GM12878 (cell line): ENCODE results near the gene GHRL. TPM values are rescaled to one million over a fixed set of nuclear protein-coding genes. Genes with fewer than 3 reads are reported as not detected.

Experiments
- ATAC-seq: fragments of 200-7000 bp; cut with Tn5 transposase; 3 replicates; pipeline ENCODE4 v1.9.1; 2020; ENCODE audit warnings: mild to moderate bottlenecking, moderate library complexity
- BruUV-seq: library from RNA; stranded (reverse); fragments of 400-500 nt; replicated peaks from 2 replicates; lab custom pipeline; 2021; lab: Mats Ljungman, UMichigan
- CTCF ChIA-PET: fragments of 300-600 bp; sonication (Branson Sonifier 250); formaldehyde crosslinking; extraction: SDS; loops from one replicate; lab custom pipeline; 2021; ENCODE audit warnings: inconsistent platforms; lab: Yijun Ruan, JAX
- POLR2A ChIA-PET: fragments of 350-600 bp; formaldehyde crosslinking; extraction: SDS; loops from one replicate; lab custom pipeline; 2021; ENCODE audit warnings: inconsistent platforms; lab: Charles Lee
- RAD21 ChIA-PET: fragments of 300-600 bp; sonication (Branson Sonifier 250); formaldehyde crosslinking; loops from one replicate; lab custom pipeline; 2023; ENCODE audit warnings: antibody characterized with exemption; ENCODE audit not compliant: unreplicated experiment; lab: Charles Lee
- SMC1A ChIA-PET: fragments of 300-600 bp; sonication (Branson Sonifier 250); formaldehyde crosslinking; loops from one replicate; lab custom pipeline; 2023; ENCODE audit not compliant: unreplicated experiment, uncharacterized antibody; lab: Charles Lee
- DNase-seq: peaks from one replicate; pipeline ENCODE4 v3.0.0-alpha.2; 2011; ENCODE audit warnings: low read depth, low spot score
- FAIRE-seq: peaks from 3 replicates; lab custom pipeline; 2011; peaks lifted over from hg19 to GRCh38; lab: Jason Lieb, UNC
- H2AFZ ChIP-seq: 2 replicates; pipeline ENCODE4 v1.6.0; 2011; ENCODE audit warnings: low read depth, low read length, control low read depth; ENCODE audit not compliant: control insufficient read depth
- H3K27ac ChIP-seq: 2 replicates; pipeline ENCODE4 v1.5.1; 2011; ENCODE audit warnings: control low read depth; ENCODE audit not compliant: control insufficient read depth, insufficient read depth
- H3K27me3 ChIP-seq, 2 experiments: replicated peaks in 1 of 2; 2 replicates each; pipeline versions ENCODE4 v1.6.0 to v1.6.1; 2011; ENCODE audit warnings: low read length in 1 of 2; ENCODE audit not compliant: control insufficient read depth in 2 of 2, insufficient read depth in 2 of 2
- H3K36me3 ChIP-seq, 2 experiments: 2 replicates each; pipeline ENCODE4 v1.5.1; 2011; ENCODE audit warnings: low read length in 1 of 2; ENCODE audit not compliant: control insufficient read depth in 2 of 2, insufficient read depth in 2 of 2
- H3K4me1 ChIP-seq: 2 replicates; pipeline ENCODE4 v1.6.1; 2011; ENCODE audit warnings: mild to moderate bottlenecking, low read length, moderate library complexity, mixed read lengths; ENCODE audit not compliant: control insufficient read depth, insufficient read depth
- H3K4me2 ChIP-seq: 2 replicates; pipeline ENCODE4 v1.6.0; 2011; ENCODE audit warnings: control low read depth; ENCODE audit not compliant: control insufficient read depth, insufficient read depth
- H3K4me3 ChIP-seq: fragments of 200-600 bp; sonication (generic); 2 replicates; pipeline ENCODE4 v1.5.1; 2016
- H3K79me2 ChIP-seq: 2 replicates; pipeline ENCODE4 v1.6.0; 2011; ENCODE audit warnings: low read length; ENCODE audit not compliant: control insufficient read depth, insufficient read depth
- H3K9ac ChIP-seq: 2 replicates; pipeline ENCODE4 v1.8.0; 2011; ENCODE audit warnings: low read length, control low read depth, mixed read lengths; ENCODE audit not compliant: control insufficient read depth, insufficient read depth
- H3K9me3 ChIP-seq: replicated peaks from 3 replicates; pipeline ENCODE4 v1.5.1; 2011; ENCODE audit warnings: mild to moderate bottlenecking, low read length; ENCODE audit not compliant: control insufficient read depth, insufficient read depth
- H4K20me1 ChIP-seq: 2 replicates; pipeline ENCODE4 v1.6.0; 2011; ENCODE audit not compliant: control insufficient read depth, insufficient read depth
- CHD1 ChIP-seq: IDR thresholded peaks from 2 replicates; pipeline ENCODE4 v1.6.1; 2012; ENCODE audit warnings: low read depth, low read length, improper control_type of control experiment
- EED ChIP-seq: sonication (generic); IDR thresholded peaks from 2 replicates; pipeline ENCODE4 v1.6.1; 2016; ENCODE audit warnings: antibody characterized with exemption, low read depth
- EP300 ChIP-seq, 2 experiments: fragments of 150-350 bp in 1 of 2; IDR thresholded peaks; 2 replicates each; pipeline ENCODE4 v1.6.1; 2011 to 2012; ENCODE audit warnings: low read depth in 2 of 2, low read length in 2 of 2, borderline replicate concordance in 1 of 2, improper control_type of control experiment in 1 of 2, inconsistent platforms in 1 of 2; ENCODE audit not compliant: control insufficient read depth in 1 of 2
- FOXK2 ChIP-seq: fragments of 450-650 bp; IDR thresholded peaks from 2 replicates; pipeline ENCODE4 v1.6.1; 2017; ENCODE audit warnings: mild to moderate bottlenecking, moderate library complexity
- IKZF1 ChIP-seq: fragments of 450-650 bp; conservative IDR thresholded peaks from 2 replicates; pipeline ENCODE4 v1.6.1; 2017; ENCODE audit warnings: antibody characterized with exemption, mild to moderate bottlenecking
- KDM1A ChIP-seq: fragments of 200-600 bp; sonication (generic); IDR thresholded peaks from 2 replicates; pipeline ENCODE4 v1.6.1; 2016; ENCODE audit warnings: borderline replicate concordance
- NFIC ChIP-seq: IDR thresholded peaks from 2 replicates; pipeline ENCODE4 v1.6.1; 2012; ENCODE audit warnings: low read depth, mild to moderate bottlenecking, inconsistent platforms, low read length, moderate library complexity
- RAD21 ChIP-seq: IDR thresholded peaks from 2 replicates; pipeline ENCODE4 v1.6.1; 2011; ENCODE audit warnings: mild to moderate bottlenecking, low read depth, low read length, moderate library complexity; ENCODE audit not compliant: insufficient read depth
- RUNX3 ChIP-seq: IDR thresholded peaks from 2 replicates; pipeline ENCODE4 v1.6.1; 2012; ENCODE audit warnings: low read length, inconsistent platforms
- WGBS: methylation state at CpG from one replicate; pipeline ENCODE4 v1.1.6; 2016; ENCODE audit warnings: low lambda C conversion rate; ENCODE audit not compliant: insufficient replicate concordance, insufficient coverage; ENCODE audit errors: missing lambda C conversion rate; 5-methylcytosine and 5-hydroxymethylcytosine counted together
- in situ Hi-C: fragments of 300-500 bp; cut with MboI; formaldehyde crosslinking; loops from 9 replicates; pipeline ENCODE4 v1.14.3; 2018; ENCODE audit warnings: mixed read lengths
- intact Hi-C: fragments of 100-400 bp; cut with micrococcal nuclease; formaldehyde crosslinking; loops from one replicate; pipeline ENCODE4 v1.14.2; 2022; ENCODE audit not compliant: unreplicated experiment
- polyA plus RNA-seq, 11 experiments: library from polyadenylated mRNA; depleted of rRNA in 4 of 11; unstranded in 6 of 11; stranded (reverse) in 5 of 11; fragments of >200 nt; fragmentation: Nextera tagmentation in 4 of 11; fragmentation: Illumina TruSeq in 1 of 11; extraction: Ambion mirVana in 4 of 11; extraction: Trizol in 1 of 11; gene quantifications; 1 replicate in 1 of 11; 2 replicates in 10 of 11; pipeline versions ENCODE4 v1.2.1 to v1.2.3, GENCODE V29; 2011 to 2016; ENCODE audit warnings: inconsistent platforms in 2 of 11, missing spikeins in 2 of 11, low read depth in 1 of 11
- total RNA-seq, 4 experiments: library from RNA; depleted of rRNA in 3 of 4; stranded (reverse); fragments of >200 nt in 3 of 4; fragmentation: Illumina TruSeq in 1 of 4; extraction: Trizol in 1 of 4; gene quantifications; 2 replicates each; pipeline versions ENCODE4 v1.2.1 to v1.2.3, GENCODE V29; 2013 to 2021

Gene GHRL
- total and polyA plus RNA-seq, 10 of the 15 experiments (the other 5 are each of a cell fraction or from before 2014, with no cell fraction given) = 0.35 to 2.2 (median 0.88) TPM

- ChIA-PET CTCF (interaction anchor here (0.8 to 1.5 kb wide), 2 partner anchors 21 to 261 kb away, joined by 3 to 6 read pairs; no protein-coding TSS in a partner anchor), SMC1A (interaction anchor here (1.0 to 1.7 kb wide), 4 partner anchors 19 to 353 kb away, joined by 3 to 5 read pairs (median 4); no protein-coding TSS in a partner anchor)
These were observed 50.3 kb downstream of the GHRL start for GRCh38 chr3:10242182-10243065.

DNA sequence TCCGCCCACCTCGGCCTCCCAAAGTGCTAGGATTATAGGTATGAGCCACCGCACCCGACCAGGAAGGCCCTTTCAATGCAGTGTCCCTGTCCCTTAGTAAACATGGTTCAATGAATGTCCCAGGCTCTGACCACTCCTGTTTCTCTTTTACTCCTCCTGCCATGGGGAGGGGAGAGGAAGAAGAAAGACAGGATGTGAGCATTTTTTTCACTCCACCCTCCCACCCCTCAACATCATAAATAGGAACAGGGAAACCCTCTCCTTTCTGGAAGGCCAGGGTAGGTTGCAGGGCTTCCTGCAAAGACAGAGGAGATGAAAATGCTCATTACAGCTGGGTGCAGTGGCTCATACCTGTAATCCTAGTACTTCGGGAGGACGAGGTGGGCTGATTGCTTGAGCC lies 51.9 kb downstream of the GHRL start:
- Histone ChIP-seq H3K79me2 (no peaks in the 10 kb centered on the region), H3K9ac (no peak overlapping the region), H3K4me3 (no peak overlapping the region), H3K27me3 (no peaks in the 10 kb centered on the region), H3K9me3 (peaks cover 9% of the 10 kb centered on the region), H3K4me2 (no peak overlapping the region), H4K20me1 (no peaks in the 10 kb centered on the region), H3K36me3 (peaks cover 1 to 2% of the 10 kb centered on the region in 2 experiments; a peak in 1 of 4 replicates), H3K4me1 (peaks cover 7% of the 10 kb centered on the region), H3K27ac (no peak overlapping the region), H2AFZ (no peak overlapping the region)
- ChIA-PET RAD21 (no interaction called here), CTCF (no interaction called here), POLR2A (no interaction called here), SMC1A (interaction anchor here (1.7 kb wide), 1 partner anchor 46 kb away, joined by 4 read pairs; no protein-coding TSS in a partner anchor)
- WGBS = 91% methylated on average over 6 of the region's 6 CpGs
- intact Hi-C loops = no loop called here
- no TSS peak for BruUV-seq
- DNase-seq = no peak
- FAIRE-seq = no peak
- TF ChIP-seq RAD21 = no peak
- TF ChIP-seq KDM1A = no peak
- TF ChIP-seq FOXK2 = no peak
- no peak for TF ChIP-seq EP300 (IDR thresholded peaks at IDR 0.05; ENCODE audit: borderline replicate concordance in 1 of 2, control insufficient read depth in 1 of 2, low read depth in 2 of 2, low read length in 2 of 2)
- ATAC-seq = no peak
- in situ Hi-C loops = no loop called here

More at GRCh38 chr3:10242182-10243065, 50.3 kb downstream of the GHRL start:
- TSS peak; percentile 56 for BruUV-seq
- TF ChIP-seq NFIC = peak; percentile 33; the same call in 1 of the 2 replicates
- TF ChIP-seq CHD1 = no peak
- TF ChIP-seq FOXK2 = no peak
- TF ChIP-seq EED = peak; percentile 37; the same call in 1 of the 2 replicates
- peak; percentile 83 for TF ChIP-seq RUNX3
- 0 out of 2 replicates have a peak, but pooled peaks have one; percentile 28 for TF ChIP-seq IKZF1
- H3K79me2 ChIP-seq = no peaks in the 10 kb centered on the region
- ChIA-PET POLR2A (interaction anchor here (1.0 kb wide), 1 partner anchor 54 kb away, joined by 3 read pairs; no protein-coding TSS in a partner anchor), RAD21 (no interaction called here)
- H4K20me1 ChIP-seq = no peaks in the 10 kb centered on the region
- H3K4me2 ChIP-seq = 0 out of 2 replicates have a peak overlapping the region, but pooled peaks have one; percentile 9
- peaks cover 12% of the 10 kb centered on the region for H3K9me3 ChIP-seq
- no peak overlapping the region for H3K4me3 ChIP-seq
- 58% methylated on average over 7 of the region's 7 CpGs for WGBS
- H3K9ac ChIP-seq = no peak overlapping the region
- no peaks in the 10 kb centered on the region for H3K27me3 ChIP-seq
- DNase-seq (no peak), ATAC-seq (peak; percentile 84), FAIRE-seq (no peak)
- H3K36me3 ChIP-seq = 0 out of 4 replicates have a peak, but pooled peaks cover 0 to 1% of the 10 kb centered on the region in 2 experiments
- intact Hi-C loops (no loop called here), in situ Hi-C loops (no loop called here)
- peak overlapping the region; percentile 55 for H2AFZ ChIP-seq
- peaks cover 7% of the 10 kb centered on the region for H3K4me1 ChIP-seq
- H3K27ac ChIP-seq = no peak overlapping the region; the same call in 1 of the 2 replicates
